Epithelial cell of esophagus (primary cell): ENCODE measurements around the gene ZNF524.
A peak's percentile ranks its signal among the peaks of the same experiment; 100 is the strongest.

Source experiments
- DNase-seq: peaks from one replicate; pipeline ENCODE4 v3.0.0; 2010; ENCODE audit warnings: low read depth
- H3K4me3 ChIP-seq: 2 replicates; pipeline ENCODE4 v1.5.1; 2011; ENCODE audit warnings: mild to moderate bottlenecking, low read length, control low read depth
- TF ChIP-seq, protein P1 (sequence below): IDR thresholded peaks from 2 replicates; pipeline ENCODE4 v1.5.1; 2011; ENCODE audit warnings: low read depth, mild to moderate bottlenecking, low read length, control low read depth, inconsistent platforms; ENCODE audit not compliant: insufficient read depth; ENCODE audit errors: missing control alignments

ZNF524 gene

GRCh38 chr19:55641426-55642152 is 41.5 kb downstream of the ZNF524 start:
- DNase-seq = peak; percentile 26
- peak overlapping the region; percentile 80 for H3K4me3 ChIP-seq
- TF ChIP-seq, protein P1, sequence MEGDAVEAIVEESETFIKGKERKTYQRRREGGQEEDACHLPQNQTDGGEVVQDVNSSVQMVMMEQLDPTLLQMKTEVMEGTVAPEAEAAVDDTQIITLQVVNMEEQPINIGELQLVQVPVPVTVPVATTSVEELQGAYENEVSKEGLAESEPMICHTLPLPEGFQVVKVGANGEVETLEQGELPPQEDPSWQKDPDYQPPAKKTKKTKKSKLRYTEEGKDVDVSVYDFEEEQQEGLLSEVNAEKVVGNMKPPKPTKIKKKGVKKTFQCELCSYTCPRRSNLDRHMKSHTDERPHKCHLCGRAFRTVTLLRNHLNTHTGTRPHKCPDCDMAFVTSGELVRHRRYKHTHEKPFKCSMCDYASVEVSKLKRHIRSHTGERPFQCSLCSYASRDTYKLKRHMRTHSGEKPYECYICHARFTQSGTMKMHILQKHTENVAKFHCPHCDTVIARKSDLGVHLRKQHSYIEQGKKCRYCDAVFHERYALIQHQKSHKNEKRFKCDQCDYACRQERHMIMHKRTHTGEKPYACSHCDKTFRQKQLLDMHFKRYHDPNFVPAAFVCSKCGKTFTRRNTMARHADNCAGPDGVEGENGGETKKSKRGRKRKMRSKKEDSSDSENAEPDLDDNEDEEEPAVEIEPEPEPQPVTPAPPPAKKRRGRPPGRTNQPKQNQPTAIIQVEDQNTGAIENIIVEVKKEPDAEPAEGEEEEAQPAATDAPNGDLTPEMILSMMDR = no peak

DNA sequence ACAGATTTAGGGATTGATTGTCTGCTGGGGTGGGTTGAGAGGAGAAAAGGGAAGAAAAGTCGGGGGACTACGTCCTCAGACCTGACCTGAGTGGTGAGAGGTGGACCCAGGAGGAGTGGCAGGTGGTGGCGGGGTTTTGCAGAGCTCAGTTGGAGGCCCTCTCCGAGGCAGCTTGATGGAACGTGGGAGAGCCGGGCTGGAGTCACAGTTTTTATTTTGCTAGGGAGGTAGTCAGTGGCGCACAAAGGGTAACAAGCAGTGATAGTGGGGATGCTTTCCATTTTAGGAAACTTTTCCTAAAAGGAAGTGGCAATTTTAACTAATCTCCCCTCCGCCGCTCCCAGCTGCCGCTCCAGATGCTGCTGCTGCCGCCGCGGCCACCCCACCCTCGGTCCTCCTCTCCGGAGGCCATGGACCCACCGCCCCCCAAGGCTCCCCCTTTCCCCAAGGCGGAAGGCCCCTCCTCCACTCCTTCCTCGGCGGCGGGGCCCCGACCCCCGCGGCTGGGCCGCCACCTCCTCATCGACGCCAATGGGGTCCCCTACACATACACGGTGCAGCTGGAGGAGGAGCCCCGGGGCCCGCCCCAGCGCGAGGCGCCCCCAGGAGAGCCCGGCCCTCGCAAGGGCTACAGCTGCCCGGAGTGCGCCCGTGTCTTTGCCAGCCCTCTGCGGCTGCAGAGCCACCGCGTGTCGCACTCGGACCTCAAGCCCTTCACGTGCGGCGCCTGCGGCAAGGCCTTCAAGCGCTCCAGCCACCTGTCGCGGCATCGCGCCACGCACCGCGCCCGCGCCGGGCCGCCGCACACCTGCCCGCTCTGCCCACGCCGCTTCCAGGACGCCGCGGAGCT is 42.3 kb downstream of the ZNF524 start:
- H3K4me3 ChIP-seq = peak overlapping the region; percentile 80
- TF ChIP-seq, protein P1 = no peak
- DNase-seq = peak; percentile 27

- H3K4me3 ChIP-seq = peak within 1 kb of the TSS; percentile 80
- peak; percentile 86 for DNase-seq
- TF ChIP-seq, protein P1 = no peak
Observed at GRCh38 chr19:55643003-55643886, 43.2 kb downstream of the ZNF524 start, which contains the start of gene ZNF581. Gene ZNF581, plus strand, starts transcription at chr19:55643649. Its CDS starts 923 bp downstream, at chr19:55644572.

GRCh38 chr19:55643887-55644176 is 43.7 kb downstream of the ZNF524 start:
- H3K4me3 ChIP-seq = peak overlapping the region; percentile 80
- no peak for DNase-seq
- TF ChIP-seq, protein P1 = no peak

- TF ChIP-seq, protein P1 = no peak
- H3K4me3 ChIP-seq = peak overlapping the region; percentile 80
- DNase-seq = no peak
Observed at GRCh38 chr19:55644191-55644833, 44.2 kb downstream of the ZNF524 start.

GRCh38 chr19:55644842-55645511 is 44.9 kb downstream of the ZNF524 start:
- no peak for DNase-seq
- peak overlapping the region; percentile 80 for H3K4me3 ChIP-seq
- TF ChIP-seq, protein P1 = no peak
